ENCODE results near the gene PHTF1. TPM values are rescaled to one million over a fixed set of nuclear protein-coding genes. Genes with fewer than 3 reads are reported as not detected.

PHTF1 gene
- total and polyA plus RNA-seq, 12 donors = 4.9 to 14.8 (median 9.6) TPM

- TF ChIP-seq, protein P1, sequence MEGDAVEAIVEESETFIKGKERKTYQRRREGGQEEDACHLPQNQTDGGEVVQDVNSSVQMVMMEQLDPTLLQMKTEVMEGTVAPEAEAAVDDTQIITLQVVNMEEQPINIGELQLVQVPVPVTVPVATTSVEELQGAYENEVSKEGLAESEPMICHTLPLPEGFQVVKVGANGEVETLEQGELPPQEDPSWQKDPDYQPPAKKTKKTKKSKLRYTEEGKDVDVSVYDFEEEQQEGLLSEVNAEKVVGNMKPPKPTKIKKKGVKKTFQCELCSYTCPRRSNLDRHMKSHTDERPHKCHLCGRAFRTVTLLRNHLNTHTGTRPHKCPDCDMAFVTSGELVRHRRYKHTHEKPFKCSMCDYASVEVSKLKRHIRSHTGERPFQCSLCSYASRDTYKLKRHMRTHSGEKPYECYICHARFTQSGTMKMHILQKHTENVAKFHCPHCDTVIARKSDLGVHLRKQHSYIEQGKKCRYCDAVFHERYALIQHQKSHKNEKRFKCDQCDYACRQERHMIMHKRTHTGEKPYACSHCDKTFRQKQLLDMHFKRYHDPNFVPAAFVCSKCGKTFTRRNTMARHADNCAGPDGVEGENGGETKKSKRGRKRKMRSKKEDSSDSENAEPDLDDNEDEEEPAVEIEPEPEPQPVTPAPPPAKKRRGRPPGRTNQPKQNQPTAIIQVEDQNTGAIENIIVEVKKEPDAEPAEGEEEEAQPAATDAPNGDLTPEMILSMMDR (IDR thresholded peaks at IDR 0.05) = peak; percentile 35 to 78 (median 62)
- Histone ChIP-seq H3K27me3 (no peaks in the 10 kb centered on the region), H3K4me3 (no peak overlapping the region), H3K36me3 (peaks cover 0 to 29% (median 7%) of the 10 kb centered on the region in 9 donors), H3K27ac (no peak overlapping the region), H3K4me1 (peaks cover 0 to 11% (median 6%) of the 10 kb centered on the region in 9 donors), H3K9me3 (no peaks in the 10 kb centered on the region)
- 20 to 27% methylated on average over 7 of the region's 7 CpGs for WGBS, 2 donors
- peak in 7 of 8 donors; percentile 52 to 74 (median 59) for ATAC-seq
- intact Hi-C loops (cut with DNase I) = loop anchor here (1.0 to 10.0 kb wide), 10 partner anchors 283 to 963 kb away; partner anchors contain the start of genes MAGI3 (in 3 of the 10), PPM1J (in 2 of the 10) and LRIG2 (in 1 of the 10)
- peak in 1 of 2 donors; percentile 35 for DNase-seq
These were observed 81.8 kb downstream of the PHTF1 start for GRCh38 chr1:113677250-113678158.

- DNase-seq (no peak), ATAC-seq (no peak)
- no peak overlapping the region for H3K27ac ChIP-seq
- 71 to 74% methylated on average over 5 of the region's 5 CpGs for WGBS, 2 donors
- no peaks in the 10 kb centered on the region for H3K27me3 ChIP-seq
- intact Hi-C loops (cut with DNase I) = loop anchor here in 9 of 10 donors (2.0 to 10.0 kb wide), 8 partner anchors 282 to 962 kb away; partner anchors contain the start of genes MAGI3 (in 3 of the 9), PPM1J (in 2 of the 9) and LRIG2 (in 1 of the 9)
- TF ChIP-seq, protein P1 (IDR thresholded peaks at IDR 0.05) = no peak
- H3K4me3 ChIP-seq = no peak overlapping the region
- H3K4me1 ChIP-seq = peaks cover 0 to 11% (median 6%) of the 10 kb centered on the region in 9 donors
- H3K9me3 ChIP-seq = no peaks in the 10 kb centered on the region
- H3K36me3 ChIP-seq = peaks cover 0 to 39% (median 7%) of the 10 kb centered on the region in 9 donors
These were observed 82.8 kb downstream of the PHTF1 start for GRCh38 chr1:113676524-113676923.

DNA sequence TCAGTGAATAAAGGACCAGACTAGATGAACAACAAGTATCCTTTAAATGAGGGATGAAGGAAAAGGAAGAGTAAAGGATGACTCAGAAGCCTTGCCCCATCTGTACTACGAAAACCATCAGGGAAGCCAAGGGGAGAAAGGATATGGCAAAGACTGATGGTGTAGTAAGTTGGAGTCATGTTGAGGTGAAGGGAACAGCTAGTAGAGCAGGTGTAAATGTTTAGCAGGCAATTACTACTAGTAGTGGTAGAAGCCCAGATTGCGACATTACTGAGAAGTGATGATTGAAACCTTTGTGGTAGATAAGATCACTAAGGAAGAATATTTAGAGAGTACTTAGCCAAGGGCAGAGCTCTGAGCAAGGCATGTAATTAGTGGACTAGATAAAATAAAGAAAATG is 84.0 kb downstream of the PHTF1 start:
- H3K4me3 ChIP-seq = no peak overlapping the region
- no peaks in the 10 kb centered on the region for H3K9me3 ChIP-seq
- no peaks in the 10 kb centered on the region for H3K27me3 ChIP-seq
- peaks cover 0 to 11% (median 6%) of the 10 kb centered on the region in 9 donors for H3K4me1 ChIP-seq
- H3K27ac ChIP-seq = no peak overlapping the region
- WGBS, 2 donors = 89 to 92% methylated on average over 2 of the region's 2 CpGs
- intact Hi-C loops (cut with DNase I) = loop anchor here in 8 of 10 donors (5.0 to 10.0 kb wide), 7 partner anchors 281 to 961 kb away; partner anchors contain the start of genes MAGI3 (in 3 of the 8), PPM1J (in 2 of the 8) and LRIG2 (in 1 of the 8)
- no peak for ATAC-seq
- TF ChIP-seq, protein P1 (IDR thresholded peaks at IDR 0.05) = no peak
- no peak for DNase-seq
- H3K36me3 ChIP-seq = peaks cover 0 to 34% (median 7%) of the 10 kb centered on the region in 9 donors

GRCh38 chr1:113674591-113674990 is 84.7 kb downstream of the PHTF1 start:
- no peak overlapping the region for H3K4me3 ChIP-seq
- peaks cover 0 to 34% (median 7%) of the 10 kb centered on the region in 9 donors for H3K36me3 ChIP-seq
- H3K27me3 ChIP-seq = no peaks in the 10 kb centered on the region
- no peak overlapping the region for H3K27ac ChIP-seq
- DNase-seq = no peak
- intact Hi-C loops (cut with DNase I) = loop anchor here in 5 of 10 donors (10.0 kb wide), 4 partner anchors 280 to 960 kb away; partner anchors contain the start of genes MAGI3 (in 3 of the 5) and PPM1J (in 1 of the 5)
- peaks cover 0 to 11% (median 6%) of the 10 kb centered on the region in 9 donors for H3K4me1 ChIP-seq
- TF ChIP-seq, protein P1 (IDR thresholded peaks at IDR 0.05) = no peak
- no peak for ATAC-seq
- H3K9me3 ChIP-seq = no peaks in the 10 kb centered on the region
- WGBS, 2 donors = 92 to 100% methylated on average over 1 of the region's 1 CpG
